Mesendoderm (in vitro differentiated cells): ENCODE measurements around the gene CENPP.

Source experiments
- DNase-seq: peaks from one replicate; pipeline ENCODE4 v3.0.0; 2013
- H2AK5ac ChIP-seq: 2 replicates; pipeline ENCODE4 v1.6.1; 2013; ENCODE audit warnings: low read length, inconsistent platforms
- H2BK120ac ChIP-seq: 2 replicates; pipeline ENCODE4 v1.6.1; 2013; ENCODE audit warnings: low read depth, mild to moderate bottlenecking, low read length, moderate library complexity, mixed read lengths
- H2BK15ac ChIP-seq: replicated peaks from 2 replicates; pipeline ENCODE4 v1.6.1; 2013; ENCODE audit warnings: low read depth, mild to moderate bottlenecking, moderate library complexity
- H2BK5ac ChIP-seq: 2 replicates; pipeline ENCODE4 v1.6.1; 2013; ENCODE audit warnings: low read length, inconsistent platforms
- H3K18ac ChIP-seq: 2 replicates; pipeline ENCODE4 v1.6.1; 2013; ENCODE audit warnings: mild to moderate bottlenecking, low read length, mixed read lengths
- H3K23ac ChIP-seq: one replicate; pipeline ENCODE4 v1.6.1; 2013; ENCODE audit warnings: low read length
- H3K27ac ChIP-seq: 2 replicates; pipeline ENCODE4 v1.5.1; 2013; ENCODE audit warnings: low read depth, mild to moderate bottlenecking, inconsistent platforms, low read length, moderate library complexity
- H3K27me3 ChIP-seq: 2 replicates; pipeline ENCODE4 v1.6.1; 2013; ENCODE audit warnings: low read length, control low read depth, mild to moderate bottlenecking, inconsistent platforms; ENCODE audit not compliant: insufficient read depth, poor library complexity
- H3K36me3 ChIP-seq: 2 replicates; pipeline ENCODE4 v1.6.1; 2013; ENCODE audit warnings: low read length, inconsistent platforms; ENCODE audit not compliant: control insufficient read depth, insufficient read depth
- H3K4ac ChIP-seq: one replicate; pipeline ENCODE4 v1.6.1; 2013; ENCODE audit warnings: low read depth, mild to moderate bottlenecking, low read length, moderate library complexity
- H3K4me1 ChIP-seq: 2 replicates; pipeline ENCODE4 v1.6.1; 2013; ENCODE audit warnings: low read depth, low read length, inconsistent platforms; ENCODE audit not compliant: control insufficient read depth
- H3K4me2 ChIP-seq: 2 replicates; pipeline ENCODE4 v1.6.1; 2013; ENCODE audit warnings: low read length
- H3K4me3 ChIP-seq: 2 replicates; pipeline ENCODE4 v1.5.1; 2013; ENCODE audit warnings: mild to moderate bottlenecking, low read length
- H3K56ac ChIP-seq: one replicate; pipeline ENCODE4 v1.6.1; 2013; ENCODE audit warnings: low read length
- H3K79me1 ChIP-seq: 2 replicates; pipeline ENCODE4 v1.6.1; 2013; ENCODE audit warnings: low read length, inconsistent platforms
- H3K79me2 ChIP-seq: 2 replicates; pipeline ENCODE4 v1.6.1; 2013; ENCODE audit warnings: mild to moderate bottlenecking, low read length; ENCODE audit not compliant: control insufficient read depth, insufficient read depth
- H3K9ac ChIP-seq: 2 replicates; pipeline ENCODE4 v1.6.1; 2013; ENCODE audit warnings: low read length, inconsistent platforms
- H4K5ac ChIP-seq: one replicate; pipeline ENCODE4 v1.6.1; 2013; ENCODE audit warnings: low read length
- H4K8ac ChIP-seq: one replicate; pipeline ENCODE4 v1.6.1; 2013; ENCODE audit warnings: low read depth, mild to moderate bottlenecking, control low read depth, low read length, moderate library complexity
- WGBS: extraction: QIAGEN DNeasy Blood & Tissue Kit; methylation state at CpG from one replicate; pipeline ENCODE4 v1.1.7; 2013; ENCODE audit warnings: low lambda C conversion rate, missing lambda C conversion rate; ENCODE audit not compliant: insufficient coverage; ENCODE audit errors: extremely low coverage; 5-methylcytosine and 5-hydroxymethylcytosine counted together

Gene CENPP

DNA sequence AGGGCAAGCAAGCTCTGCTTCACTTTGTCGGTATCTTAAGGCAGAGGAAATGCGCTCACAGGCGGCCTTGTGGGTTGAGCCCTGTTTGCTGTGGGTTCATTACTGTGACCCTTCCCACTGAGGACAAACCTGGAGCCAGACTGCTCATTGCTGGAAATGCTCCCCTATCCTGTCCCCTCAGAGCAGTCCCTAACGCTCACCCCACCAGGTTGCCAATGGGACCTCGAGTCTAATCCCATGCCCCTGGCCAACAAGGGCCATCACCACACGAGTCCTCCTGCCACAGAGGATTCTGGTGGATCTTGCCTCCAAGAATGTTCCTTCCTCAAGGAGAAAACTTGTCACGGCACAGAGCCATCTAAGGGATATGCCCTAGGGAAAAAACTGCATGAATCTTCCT lies 329.6 kb downstream of the CENPP start:
- Histone ChIP-seq H3K4me3 (no peak overlapping the region), H3K9ac (no peak overlapping the region), H4K8ac (no peak overlapping the region), H3K18ac (no peak overlapping the region), H2BK5ac (no peak overlapping the region), H2AK5ac (no peak overlapping the region), H3K56ac (no peak overlapping the region), H3K4me2 (no peak overlapping the region), H3K4ac (no peak overlapping the region), H3K4me1 (no peaks in the 10 kb centered on the region), H4K5ac (no peak overlapping the region), H2BK15ac (no peak overlapping the region), H3K23ac (no peak overlapping the region), H3K27me3 (no peaks in the 10 kb centered on the region), H3K36me3 (no peaks in the 10 kb centered on the region), H2BK120ac (no peak overlapping the region), H3K27ac (no peak overlapping the region), H3K79me2 (no peaks in the 10 kb centered on the region), H3K79me1 (peaks cover 5% of the 10 kb centered on the region)
- DNase-seq, result no peak
- no CpG with 5 or more reads among the region's 7 CpGs for WGBS

DNA sequence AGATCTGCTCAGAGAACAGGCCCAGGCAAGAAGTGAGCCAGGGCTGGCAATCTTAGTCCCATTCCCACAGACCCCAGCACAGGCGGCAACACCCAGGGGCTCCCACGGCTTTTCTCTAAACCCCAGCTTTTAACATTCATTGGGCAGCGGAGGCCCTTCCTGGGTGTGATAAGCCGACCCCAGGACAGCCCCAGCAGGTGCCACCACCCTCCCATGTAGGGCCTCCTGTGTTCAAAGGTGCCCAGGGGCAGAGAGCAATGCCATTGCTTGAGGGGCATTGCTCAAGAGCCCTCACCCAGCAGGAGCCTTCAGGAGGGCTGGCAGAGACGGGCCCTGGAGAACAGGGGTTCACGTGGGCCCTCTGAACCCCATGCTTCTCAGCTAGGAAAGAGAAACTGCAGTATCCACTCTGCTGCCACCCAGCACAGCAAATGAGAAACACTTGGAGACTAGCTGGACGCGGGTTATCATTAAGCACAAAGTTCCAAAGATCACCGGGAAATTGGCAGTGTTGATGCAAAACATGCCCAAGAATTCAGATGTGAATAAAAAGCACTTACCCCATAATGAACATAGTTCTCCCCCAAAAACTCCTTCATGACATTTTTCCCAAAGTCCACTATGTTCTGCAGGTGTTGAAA lies 330.3 kb downstream of the CENPP start:
- no peak overlapping the region for H3K9ac ChIP-seq
- H2AK5ac ChIP-seq, result no peak overlapping the region
- no peak overlapping the region for H3K23ac ChIP-seq
- H4K8ac ChIP-seq, result no peak overlapping the region
- no peaks in the 10 kb centered on the region for H3K4me1 ChIP-seq
- no peak overlapping the region for H3K18ac ChIP-seq
- no peak overlapping the region for H2BK5ac ChIP-seq
- no peak overlapping the region for H3K27ac ChIP-seq
- H3K4ac ChIP-seq, result no peak overlapping the region
- H3K4me3 ChIP-seq, result no peak overlapping the region
- peaks cover under 1% of the 10 kb centered on the region for H3K79me2 ChIP-seq
- H4K5ac ChIP-seq, result no peak overlapping the region
- peaks cover 7% of the 10 kb centered on the region for H3K79me1 ChIP-seq
- no peaks in the 10 kb centered on the region for H3K36me3 ChIP-seq
- no CpG with 5 or more reads among the region's 9 CpGs for WGBS
- no peak for DNase-seq
- H2BK15ac ChIP-seq, result no peak overlapping the region
- no peak overlapping the region for H3K4me2 ChIP-seq
- no peak overlapping the region for H2BK120ac ChIP-seq
- no peaks in the 10 kb centered on the region for H3K27me3 ChIP-seq
- H3K56ac ChIP-seq, result no peak overlapping the region

DNA sequence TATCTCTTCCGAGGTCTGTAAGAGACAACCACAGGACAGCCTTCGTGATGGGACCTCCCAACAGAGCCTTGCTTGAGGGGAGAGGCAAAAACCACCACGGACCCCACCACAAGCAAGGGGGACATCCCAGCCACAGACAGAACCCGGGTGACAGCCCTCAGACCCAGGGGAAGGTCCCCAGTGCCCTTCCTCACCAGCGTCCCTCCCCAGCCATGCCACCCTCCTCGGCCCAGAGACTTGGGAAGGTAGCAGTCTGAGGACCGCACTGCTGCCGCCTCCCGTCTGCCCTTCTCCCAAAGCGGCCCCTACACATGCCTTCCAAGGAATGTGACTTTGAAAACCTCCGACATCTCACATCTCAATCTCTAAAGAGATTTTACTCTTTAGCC lies 330.8 kb downstream of the CENPP start:
- no peak overlapping the region for H2BK5ac ChIP-seq
- no peak overlapping the region for H3K23ac ChIP-seq
- no peaks in the 10 kb centered on the region for H3K4me1 ChIP-seq
- no CpG with 5 or more reads among the region's 11 CpGs for WGBS
- no peak overlapping the region for H4K8ac ChIP-seq
- no peak overlapping the region for H3K4me2 ChIP-seq
- H3K79me2 ChIP-seq, result peaks cover 4% of the 10 kb centered on the region
- no peaks in the 10 kb centered on the region for H3K36me3 ChIP-seq
- H2BK15ac ChIP-seq, result no peak overlapping the region
- H3K27me3 ChIP-seq, result no peaks in the 10 kb centered on the region
- no peak overlapping the region for H3K4ac ChIP-seq
- no peak overlapping the region for H3K4me3 ChIP-seq
- no peak for DNase-seq
- H2AK5ac ChIP-seq, result no peak overlapping the region
- H3K18ac ChIP-seq, result no peak overlapping the region
- H2BK120ac ChIP-seq, result no peak overlapping the region
- H4K5ac ChIP-seq, result no peak overlapping the region
- H3K27ac ChIP-seq, result no peak overlapping the region
- H3K56ac ChIP-seq, result no peak overlapping the region
- H3K79me1 ChIP-seq, result peaks cover 10% of the 10 kb centered on the region
- no peak overlapping the region for H3K9ac ChIP-seq

DNA sequence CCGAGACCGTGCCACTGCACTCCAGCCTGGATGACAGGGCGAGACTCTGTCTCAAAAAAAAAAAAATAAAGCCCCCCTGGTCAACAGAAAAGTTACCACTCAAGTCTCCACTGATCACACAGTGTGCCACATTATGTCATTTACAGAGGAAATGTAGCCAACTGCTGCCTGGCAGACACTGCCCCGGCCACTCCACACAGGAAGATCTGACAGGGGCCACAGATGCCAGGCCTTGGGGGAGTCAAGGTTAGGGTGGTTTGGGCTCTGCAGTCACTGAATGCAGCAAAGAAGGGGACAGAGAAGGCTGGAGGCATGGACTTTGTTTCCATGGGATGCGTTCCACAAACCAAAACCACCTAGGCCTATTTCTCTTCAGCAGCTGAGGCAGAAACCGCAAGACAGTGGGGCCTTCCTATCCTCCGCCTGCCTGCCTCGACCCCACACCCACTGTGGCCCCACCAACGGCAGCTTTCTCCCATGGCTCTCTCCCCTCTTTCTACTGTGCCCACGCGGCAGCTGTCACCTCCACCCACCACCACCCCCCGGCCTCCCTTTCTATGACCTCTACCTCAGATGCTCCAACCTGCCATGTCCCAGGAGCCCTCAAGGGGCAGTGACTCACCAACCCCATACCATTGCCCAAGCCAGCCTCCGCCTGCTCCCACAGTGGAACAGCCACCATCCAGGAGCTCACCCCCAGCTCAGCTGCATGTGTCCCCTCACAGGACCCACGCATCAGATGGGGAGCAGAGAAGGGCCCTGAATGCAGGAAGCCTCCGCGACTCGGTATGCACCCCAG lies 331.7 kb downstream of the CENPP start:
- DNase-seq, result peak; percentile 44

DNA sequence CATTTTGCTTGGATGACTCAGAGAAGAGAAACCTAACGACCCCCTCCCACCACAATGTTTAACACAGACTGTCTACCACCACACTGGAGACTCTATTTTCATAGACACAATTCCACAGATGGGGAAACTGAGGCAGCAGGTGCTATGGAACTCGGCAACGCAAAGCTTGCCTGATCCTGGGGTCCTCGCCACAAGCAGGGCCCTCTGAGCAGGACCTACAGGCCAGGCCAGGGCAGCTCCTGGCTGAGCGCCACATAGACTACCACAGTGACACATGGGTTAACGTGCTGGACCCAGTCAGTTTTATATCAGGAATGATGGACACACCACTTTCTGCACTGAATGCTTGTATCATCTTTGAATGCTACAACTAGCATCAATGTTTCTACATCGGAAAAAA lies 332.4 kb downstream of the CENPP start:
- Histone ChIP-seq H3K23ac (no peak overlapping the region), H2BK120ac (no peak overlapping the region), H2BK5ac (no peak overlapping the region), H3K4me1 (no peaks in the 10 kb centered on the region), H2AK5ac (no peak overlapping the region), H3K4ac (no peak overlapping the region), H3K4me2 (no peak overlapping the region), H2BK15ac (no peak overlapping the region), H3K27me3 (no peaks in the 10 kb centered on the region), H3K27ac (no peak overlapping the region), H3K18ac (no peak overlapping the region), H4K8ac (no peak overlapping the region), H4K5ac (no peak overlapping the region), H3K36me3 (no peaks in the 10 kb centered on the region), H3K79me1 (peaks cover 13% of the 10 kb centered on the region), H3K4me3 (no peak overlapping the region), H3K9ac (no peak overlapping the region), H3K56ac (no peak overlapping the region), H3K79me2 (peaks cover 11% of the 10 kb centered on the region)
- no CpG with 5 or more reads among the region's 7 CpGs for WGBS
- no peak for DNase-seq

More for the DNA sequence above, 331.7 kb downstream of the CENPP start:
- H3K9ac ChIP-seq, result no peak overlapping the region
- WGBS, result no CpG with 5 or more reads among the region's 17 CpGs
- no peak overlapping the region for H2BK120ac ChIP-seq
- no peaks in the 10 kb centered on the region for H3K36me3 ChIP-seq
- no peak overlapping the region for H3K4ac ChIP-seq
- no peak overlapping the region for H3K4me3 ChIP-seq
- no peak overlapping the region for H4K8ac ChIP-seq
- H3K4me2 ChIP-seq, result no peak overlapping the region
- H3K79me2 ChIP-seq, result peaks cover 8% of the 10 kb centered on the region
- no peak overlapping the region for H2AK5ac ChIP-seq
- H3K79me1 ChIP-seq, result peaks cover 12% of the 10 kb centered on the region
- no peak overlapping the region for H3K23ac ChIP-seq
- H4K5ac ChIP-seq, result no peak overlapping the region
- H3K27ac ChIP-seq, result no peak overlapping the region
- no peak overlapping the region for H2BK15ac ChIP-seq
- H2BK5ac ChIP-seq, result no peak overlapping the region
- H3K56ac ChIP-seq, result no peak overlapping the region
- no peaks in the 10 kb centered on the region for H3K27me3 ChIP-seq
- no peaks in the 10 kb centered on the region for H3K4me1 ChIP-seq
- no peak overlapping the region for H3K18ac ChIP-seq
